Stimulated activated CD8-positive, alpha-beta memory T cell treated with anti-CD3 and anti-CD28 coated beads, Interleukin-4, amount 100 ng/mL, for 24 hours (primary cell): ENCODE measurements around the gene ARPC5.

Experiments used
- DNase-seq: peaks from one replicate; pipeline ENCODE4 v3.0.0-alpha.2; 2020; ENCODE audit warnings: low read depth

Gene ARPC5

DNA sequence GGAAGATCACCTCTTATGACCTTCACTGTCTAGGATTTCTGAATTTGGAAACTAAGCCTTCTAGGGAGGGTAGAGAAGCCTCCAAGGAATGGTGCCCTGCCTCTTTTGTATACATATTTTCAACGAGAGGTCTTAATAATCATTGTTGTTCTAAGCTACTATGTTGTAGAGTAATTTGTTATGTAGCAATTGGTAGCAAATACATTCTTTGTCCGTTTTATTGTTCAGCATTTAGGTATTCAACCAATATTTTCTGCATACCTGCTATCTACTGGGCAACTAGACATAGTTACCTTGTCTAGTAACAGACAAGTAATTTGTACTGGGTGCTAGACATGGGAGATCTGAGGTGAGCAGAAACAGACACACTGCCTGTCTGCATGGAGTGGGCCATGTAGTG, 24.6 kb downstream of the ARPC5 start:
- no peak for DNase-seq

DNA sequence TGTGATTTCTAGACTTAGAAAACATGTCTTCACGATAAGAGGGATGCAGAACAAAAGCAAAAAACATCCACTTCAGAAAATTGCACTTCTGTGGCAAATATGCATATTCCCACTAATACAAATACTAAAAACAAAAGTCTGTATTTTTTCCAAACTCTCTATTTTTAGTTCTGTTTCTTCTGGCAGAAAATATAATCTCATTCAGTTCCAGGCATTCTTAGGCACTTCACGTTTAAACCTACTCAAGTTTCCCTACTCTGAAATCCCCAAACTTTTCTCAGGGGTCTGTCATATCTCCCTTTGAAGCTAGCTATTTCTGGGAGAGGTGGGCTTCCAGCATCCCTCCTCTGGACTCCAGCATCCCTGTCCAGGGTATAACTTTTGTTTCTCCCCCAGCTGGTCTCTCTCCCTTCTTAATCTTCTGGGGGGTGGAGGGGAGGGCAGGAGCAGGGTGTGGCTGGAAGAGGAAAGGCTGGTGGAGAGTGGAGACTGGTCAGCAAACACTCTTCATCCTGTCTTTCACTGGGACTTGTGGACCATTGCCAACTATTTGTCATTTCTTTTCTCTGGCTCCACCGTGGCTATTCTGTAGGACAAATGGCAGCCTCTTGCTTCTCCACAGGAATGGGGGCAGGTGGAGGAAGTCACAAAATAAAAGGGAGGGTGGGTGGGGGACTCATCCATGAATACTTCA, 25.7 kb downstream of the ARPC5 start:
- no peak for DNase-seq

DNA sequence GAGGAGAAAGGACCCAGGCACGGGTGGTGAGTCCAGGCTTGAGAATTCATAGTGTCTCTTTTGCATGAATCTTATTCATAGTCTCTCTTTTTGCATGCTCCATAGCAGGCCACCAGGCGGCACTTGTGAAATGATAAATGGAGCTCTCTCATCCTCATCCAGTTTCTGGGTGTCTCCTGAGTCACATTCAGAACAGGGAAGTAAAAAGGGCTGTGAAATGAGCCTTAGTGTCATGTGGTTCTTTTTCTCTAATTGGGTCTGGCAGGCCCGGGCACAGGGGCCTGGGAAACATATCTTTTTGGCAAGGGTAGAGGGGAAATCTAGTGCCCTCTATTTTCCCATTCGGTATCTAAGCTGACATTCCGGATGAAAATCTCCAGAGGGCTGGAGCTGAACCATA, 26.3 kb downstream of the ARPC5 start:
- DNase-seq, result no peak

DNA sequence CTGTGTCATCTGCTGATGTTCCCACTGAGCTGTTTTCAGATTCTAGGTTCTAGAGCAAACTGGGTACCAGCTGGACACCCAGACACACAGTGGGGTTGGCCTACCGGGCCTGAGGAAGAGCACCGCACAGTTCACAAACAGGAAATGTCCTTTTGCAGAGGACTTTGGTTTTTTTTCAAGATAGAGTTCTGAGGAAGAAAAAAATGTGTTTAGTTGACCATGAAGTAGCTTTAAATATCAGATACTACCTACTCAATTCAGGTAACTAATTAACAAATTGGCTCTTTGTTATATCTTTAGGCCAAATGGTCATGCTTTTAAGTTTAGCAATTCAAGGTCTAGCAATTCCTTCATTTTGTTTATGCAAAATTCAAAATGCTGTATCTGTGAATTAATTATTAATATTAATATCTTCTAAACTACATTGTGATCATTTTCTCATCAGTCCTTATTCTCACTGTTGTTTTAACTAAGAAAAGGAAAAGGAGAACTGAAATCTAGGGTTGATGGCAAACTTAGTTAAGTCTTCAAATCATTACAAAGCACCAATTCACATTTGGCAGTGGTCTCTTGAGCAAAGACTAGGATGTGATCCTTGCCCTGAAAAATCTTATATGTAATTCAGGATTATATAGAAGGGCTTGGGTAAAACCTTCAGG, 28.1 kb downstream of the ARPC5 start:
- no peak for DNase-seq

DNA sequence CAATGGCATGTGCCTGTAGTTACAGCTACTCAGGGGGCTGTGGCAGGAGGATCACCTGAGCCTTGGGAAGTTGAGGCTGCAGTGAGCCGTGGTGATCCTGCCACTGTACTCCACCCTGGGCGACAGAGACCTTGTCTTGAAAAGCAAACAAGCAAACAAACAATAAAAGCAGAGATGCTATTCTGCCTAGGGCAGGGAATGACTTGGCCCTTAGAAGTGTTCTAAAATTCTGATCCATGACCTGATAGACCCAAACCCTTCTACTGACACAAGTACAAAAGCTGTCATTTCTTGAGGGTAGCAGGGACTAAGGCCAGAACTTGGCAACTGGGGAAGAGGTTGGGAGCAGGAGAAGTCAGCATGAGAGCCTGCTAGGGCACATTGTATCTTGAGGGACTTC, 29.7 kb downstream of the ARPC5 start:
- DNase-seq, result no peak

DNA sequence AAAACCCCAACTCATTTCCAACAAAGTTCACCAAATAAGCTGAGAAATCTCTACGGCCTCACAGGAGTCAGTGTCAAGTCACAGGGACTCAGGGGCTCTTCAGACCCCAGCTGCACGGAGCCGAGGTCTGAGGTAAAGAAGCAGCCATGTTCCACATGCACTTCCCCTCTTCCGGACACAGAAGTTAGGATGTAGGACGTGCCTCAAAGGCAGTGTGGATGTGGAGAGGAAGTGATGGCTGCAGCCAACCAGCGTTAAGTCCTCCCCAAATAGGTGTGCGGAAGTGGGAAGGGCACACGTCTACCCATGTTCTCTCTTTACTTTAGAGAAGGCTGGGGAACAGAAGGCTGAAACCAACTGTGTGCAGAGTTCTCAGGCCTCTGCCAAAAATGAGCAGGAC, 30.8 kb downstream of the ARPC5 start:
- no peak for DNase-seq

DNA sequence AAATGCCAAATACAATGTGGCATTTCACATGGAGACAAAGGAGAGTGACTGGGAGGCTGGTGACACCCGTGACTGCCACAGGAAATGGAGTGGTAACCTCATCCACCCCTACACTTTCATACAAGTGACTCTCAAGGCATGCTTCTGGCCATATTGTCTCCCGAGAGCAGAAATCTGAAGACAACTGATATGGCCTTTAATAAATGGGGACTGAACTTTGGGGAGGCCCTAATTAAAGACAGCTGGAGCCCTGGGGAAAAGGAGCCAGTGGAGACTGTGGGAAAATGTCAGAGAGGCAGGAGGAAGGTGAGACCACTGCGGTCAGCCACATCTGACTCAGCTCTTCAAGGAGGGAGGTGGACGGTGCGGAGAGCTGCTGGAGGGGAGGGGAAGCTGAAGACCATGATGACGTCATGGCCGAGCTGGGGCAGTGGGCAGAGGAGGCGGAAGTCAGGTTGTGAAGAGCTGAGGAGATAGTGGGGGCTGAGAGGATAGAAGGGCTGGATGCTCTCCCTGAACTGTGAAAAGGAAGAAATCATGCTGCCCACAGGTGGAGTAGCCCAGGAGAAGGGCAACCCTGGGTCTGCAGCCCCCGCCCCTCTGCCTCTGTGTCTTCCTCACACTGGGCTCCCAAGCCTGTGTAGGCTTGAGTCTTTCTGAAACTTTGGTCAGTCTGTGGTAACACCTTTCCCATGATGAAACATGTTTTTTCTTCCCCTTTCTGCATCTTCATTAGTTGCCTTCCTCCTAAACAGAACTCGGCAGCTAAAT, 31.4 kb downstream of the ARPC5 start:
- DNase-seq, result no peak

DNA sequence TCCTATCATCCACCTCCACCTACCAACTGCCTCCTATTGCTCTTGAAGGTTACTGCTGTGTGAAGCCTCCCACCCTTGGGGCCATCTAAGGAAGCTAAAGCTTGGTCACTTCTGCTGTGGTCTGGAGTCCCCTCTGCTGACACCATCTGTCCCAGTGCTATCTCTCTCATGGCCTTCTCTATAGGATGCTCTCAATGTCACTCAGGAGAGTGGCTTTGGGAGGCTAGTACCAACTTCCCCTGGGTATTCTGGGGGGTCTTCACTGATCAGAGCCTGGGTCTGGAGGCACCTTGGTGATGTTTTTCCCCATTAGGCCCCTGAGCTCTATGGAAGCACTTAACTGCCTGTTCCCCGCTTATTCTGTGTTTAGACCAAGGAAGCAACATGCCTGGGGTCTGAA, 33.1 kb downstream of the ARPC5 start:
- DNase-seq, result no peak

DNA sequence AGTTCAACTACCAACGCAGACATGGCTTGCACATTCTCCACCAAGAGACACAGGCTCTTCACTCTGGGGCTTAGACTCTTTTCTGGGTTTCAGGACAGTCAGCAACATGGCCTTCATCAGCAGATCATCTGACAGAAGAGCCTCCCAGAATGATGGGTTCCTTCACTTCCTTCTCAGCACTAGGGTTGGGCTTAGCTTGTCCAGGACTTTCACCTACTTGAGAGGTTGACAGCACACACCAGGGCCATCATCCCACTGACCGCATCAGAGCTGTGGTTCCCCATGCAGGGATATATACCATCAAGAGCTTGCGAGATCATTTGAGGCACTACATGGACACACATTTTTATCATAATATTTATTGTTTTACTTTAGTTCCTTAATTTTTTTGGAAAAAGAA, 34.9 kb downstream of the ARPC5 start:
- no peak for DNase-seq

DNA sequence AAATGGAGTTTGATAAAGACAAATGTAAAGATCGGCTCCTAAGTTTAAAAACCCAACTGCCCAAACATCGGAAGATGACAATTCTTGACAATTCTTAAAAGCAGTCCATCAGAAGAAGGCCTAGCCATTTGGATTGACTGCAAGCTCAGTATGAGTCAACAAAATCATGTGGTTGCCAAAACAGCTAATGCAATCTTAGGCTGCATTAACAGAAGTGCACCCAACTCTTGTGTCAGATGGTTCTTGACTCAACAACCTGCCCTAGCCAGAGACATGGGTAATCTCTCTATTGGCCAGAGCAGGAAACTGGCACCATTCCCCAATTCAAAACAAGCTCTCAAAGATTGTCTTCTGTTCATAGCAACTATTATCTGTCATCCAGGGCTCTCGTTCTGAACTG, 35.4 kb downstream of the ARPC5 start:
- DNase-seq, result no peak

DNA sequence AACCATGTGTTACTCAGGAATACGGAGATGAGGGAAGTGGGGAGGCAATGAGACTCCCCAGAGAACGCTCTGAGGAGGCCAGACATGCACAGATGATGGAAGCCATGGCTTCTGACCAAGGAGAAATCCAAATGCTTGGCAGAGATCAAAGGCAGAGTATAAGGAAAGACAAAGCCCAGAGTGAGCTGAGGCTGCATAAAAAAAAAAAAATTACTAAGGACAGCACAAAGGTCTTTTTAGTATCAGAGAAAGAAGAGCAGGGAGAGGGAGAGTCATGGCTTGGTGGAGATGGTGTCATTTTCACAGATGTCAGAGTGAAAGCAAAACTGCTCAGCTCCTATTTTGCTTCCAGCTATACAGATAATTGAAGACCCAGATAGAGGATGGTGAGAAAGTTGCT, 37.2 kb downstream of the ARPC5 start:
- DNase-seq, result no peak

DNA sequence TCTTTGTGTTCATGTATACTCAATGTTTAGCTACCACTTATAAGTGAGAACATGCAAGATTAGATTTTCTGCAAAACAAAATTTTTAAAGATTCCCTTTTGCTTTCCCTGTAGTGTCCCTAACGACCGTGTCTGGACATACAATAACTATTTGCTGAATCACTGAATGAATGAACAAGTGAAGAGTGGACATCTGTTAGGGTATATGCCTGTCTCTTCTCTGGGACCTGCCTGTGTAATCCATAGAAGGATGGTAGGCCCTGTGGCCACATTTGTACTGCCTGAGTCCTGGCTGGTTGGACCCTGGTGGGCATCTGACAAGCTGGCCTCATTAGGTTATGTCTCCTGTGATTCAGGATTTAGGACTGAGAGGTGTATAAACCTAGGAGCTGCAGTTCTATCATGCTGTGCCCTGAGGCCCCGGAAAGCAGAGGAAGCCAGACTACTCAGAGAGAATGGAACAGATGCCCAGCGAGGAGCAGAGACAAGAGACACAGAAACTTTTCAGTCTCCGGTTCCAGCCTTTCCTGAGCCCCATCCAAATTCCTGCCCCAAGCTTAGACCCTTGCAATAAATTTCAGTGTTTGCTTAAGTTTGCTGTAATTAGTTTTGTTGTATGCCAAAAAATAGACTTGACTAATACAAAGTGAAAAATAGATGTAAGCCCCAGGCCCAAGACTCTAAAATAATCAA, 37.8 kb downstream of the ARPC5 start:
- DNase-seq, result no peak

DNA sequence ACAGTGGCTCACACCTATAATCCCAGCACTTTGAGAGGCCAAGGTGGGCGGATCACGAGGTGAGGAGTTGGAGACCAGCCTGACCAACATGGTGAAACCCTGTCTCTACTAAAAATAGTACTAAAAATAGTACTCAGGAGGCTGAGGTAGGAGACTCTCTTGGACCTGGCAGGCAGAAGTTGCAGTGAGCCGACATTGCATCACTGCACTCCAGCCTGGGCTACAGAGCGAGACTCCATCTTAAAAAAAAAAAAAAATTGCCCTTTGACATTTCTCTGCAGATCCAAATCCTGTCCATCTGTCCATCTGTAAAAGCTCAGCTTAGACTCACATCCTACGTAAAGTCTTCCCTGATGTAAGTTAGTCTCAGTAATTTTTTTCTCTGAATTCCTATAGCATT, 39.1 kb downstream of the ARPC5 start:
- no peak for DNase-seq

DNA sequence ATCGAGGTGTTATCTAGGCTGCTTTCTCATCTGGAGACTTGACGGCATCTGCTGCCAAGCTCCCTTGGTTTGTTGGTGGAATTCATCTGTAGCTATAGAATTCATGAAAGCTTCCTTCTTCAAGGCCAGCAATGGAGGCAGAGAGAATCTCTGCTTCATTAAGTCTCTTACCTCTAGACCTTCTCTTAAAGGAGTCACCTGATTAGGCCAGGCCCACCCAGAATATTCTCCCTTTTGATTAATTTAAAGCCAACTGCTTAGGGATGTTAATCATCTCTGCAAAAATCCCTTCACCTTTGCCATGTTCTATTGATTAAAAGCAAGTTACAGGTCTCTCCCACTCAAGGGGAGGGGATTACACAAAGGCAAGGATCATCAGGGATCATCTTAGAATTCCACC, 40.0 kb downstream of the ARPC5 start:
- no peak for DNase-seq

DNA sequence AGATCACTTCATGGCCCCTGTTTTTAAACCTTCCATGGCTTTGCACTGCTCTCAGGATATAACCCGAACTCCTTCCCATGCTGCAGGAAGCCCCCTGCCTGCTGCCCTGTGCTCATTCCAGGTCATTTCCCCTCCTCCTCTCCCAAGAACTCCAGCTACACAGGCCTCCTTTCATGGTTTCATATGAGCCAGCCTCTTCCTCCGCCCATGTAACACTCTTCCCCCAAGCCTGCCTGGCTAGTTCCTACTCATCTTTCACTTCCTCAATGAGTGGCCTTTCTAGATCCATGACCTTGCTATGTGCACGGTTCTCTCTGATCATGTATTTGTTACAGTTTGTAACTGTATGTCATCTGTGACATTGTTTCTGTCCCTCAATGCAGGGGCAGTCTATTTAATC, 42.2 kb downstream of the ARPC5 start:
- DNase-seq, result no peak

DNA sequence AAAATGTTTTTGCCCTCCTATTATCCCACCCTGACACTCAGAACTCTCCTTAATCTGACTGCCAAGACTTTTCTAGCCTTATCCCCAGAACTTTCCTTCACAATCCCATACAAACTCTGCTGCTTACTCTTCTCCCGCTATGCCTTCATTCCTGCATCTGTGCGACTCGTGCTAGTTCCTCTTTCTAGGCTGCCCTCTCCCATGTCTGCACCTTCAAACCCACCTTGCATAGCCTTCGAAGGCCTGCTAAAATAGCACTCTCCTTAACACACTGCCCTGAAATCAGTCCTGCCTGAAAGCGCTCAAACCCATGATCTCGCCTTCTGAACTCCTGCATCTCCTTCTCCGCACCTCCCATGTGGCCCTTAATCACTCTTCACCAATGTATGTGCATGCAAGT, 42.9 kb downstream of the ARPC5 start:
- DNase-seq, result no peak

DNA sequence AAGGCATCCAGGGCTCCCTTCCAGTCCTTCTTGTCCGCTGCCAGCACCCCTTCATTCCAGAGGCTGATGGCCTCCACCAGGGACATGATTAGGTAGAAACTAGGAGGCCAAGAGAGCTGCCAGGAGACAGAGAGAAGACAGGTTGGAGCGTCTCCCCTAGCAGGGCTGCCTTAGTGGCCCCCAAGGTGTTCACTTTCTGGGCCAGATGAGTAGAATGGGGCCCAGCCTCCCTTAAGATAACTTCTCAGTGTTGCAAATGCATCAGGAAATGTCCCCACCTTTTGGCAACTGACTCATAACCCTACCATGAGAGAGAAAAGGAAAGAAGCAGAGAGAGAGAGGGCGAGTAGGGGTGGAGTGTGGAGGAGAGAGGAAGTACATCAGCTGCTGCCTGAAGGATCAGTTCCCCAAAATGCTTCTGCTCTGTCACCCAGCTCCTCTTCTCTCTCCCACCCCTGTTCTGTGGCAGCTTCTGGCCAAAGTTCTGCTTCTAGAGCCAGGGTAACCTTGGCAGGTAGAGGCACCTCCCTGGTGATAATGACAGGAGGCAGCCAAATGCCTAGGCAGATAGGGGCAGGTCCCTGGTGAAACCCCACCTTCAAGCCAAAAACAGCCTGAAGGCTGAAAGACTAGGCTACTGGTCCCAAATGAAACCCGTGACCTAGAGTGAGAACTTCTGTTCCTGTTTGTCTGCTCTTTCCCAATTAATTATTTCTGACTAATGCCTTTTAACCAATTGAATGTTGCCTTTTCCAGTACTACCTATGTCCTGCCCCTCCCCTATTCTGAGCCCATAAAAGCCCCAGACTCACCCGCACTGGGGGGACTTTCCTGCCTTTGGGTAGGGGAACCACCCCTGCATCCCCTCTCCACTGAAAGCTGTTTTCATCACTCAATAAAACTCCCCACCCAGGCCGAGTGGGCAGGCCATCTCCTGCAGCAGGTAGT, 45.1 kb downstream of the ARPC5 start, which contains the start of gene NCF2:
TSS of gene NCF2 (minus strand) at position 216 of the 948 bp plus-strand sequence. CDS start at position 86, 130 bp downstream.
- no peak for DNase-seq

DNA sequence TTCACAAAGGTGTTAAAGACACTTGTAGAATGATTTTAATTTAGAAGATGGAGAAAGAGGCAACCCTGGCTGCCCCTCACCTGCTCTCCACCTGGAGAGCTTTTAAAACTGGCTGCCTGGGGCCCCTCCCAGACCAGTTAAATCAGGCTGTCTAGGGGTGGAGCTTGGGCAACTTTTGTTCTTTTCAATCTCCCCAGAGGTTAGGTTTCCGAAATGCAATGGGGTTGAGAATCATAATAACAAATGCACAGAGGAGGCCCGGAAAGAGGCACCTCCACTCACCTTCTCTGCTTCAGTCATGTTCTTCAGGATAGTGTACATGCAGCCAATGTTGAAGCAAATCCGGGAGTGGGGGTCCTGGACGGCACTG, 45.7 kb downstream of the ARPC5 start:
- DNase-seq, result no peak

DNA sequence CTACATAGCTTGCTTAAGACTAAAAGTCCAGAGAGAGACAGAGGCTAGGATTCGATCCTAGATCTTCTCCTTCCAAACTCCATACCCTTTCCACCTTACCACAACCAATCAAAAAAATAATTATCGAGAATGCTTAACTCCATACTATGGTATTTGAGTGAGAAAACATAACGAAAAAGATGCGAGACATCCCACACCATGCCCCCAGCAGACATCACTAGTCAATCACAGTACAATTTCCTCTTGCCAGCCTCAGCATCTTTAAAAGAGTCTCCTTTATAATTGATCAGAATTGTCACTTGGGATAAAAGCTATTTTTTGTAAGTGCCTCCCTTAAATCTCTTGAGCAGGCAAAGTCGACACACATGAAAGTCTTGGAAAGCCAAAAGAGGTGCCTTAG, 46.2 kb downstream of the ARPC5 start:
- no peak for DNase-seq

DNA sequence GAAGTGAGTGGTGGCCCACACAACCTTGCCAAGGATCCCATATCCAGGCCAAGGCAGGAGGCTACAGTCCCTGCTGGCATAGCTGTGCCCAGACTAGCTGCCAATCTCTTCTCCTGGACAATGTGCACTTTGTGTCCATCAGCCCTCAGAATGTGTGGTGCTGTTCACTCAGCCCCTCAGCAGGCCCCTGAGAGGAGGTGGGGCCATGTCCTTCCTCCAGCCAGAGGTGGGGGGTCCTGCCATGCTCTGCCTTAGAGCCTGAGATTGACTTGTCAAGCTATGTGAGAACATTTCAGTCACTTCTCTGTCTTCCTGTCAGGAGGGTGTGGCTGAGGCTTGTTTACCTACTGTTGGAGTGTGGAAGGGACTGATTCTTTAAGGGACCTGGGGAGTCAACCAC, 46.8 kb downstream of the ARPC5 start:
- DNase-seq, result no peak

DNA sequence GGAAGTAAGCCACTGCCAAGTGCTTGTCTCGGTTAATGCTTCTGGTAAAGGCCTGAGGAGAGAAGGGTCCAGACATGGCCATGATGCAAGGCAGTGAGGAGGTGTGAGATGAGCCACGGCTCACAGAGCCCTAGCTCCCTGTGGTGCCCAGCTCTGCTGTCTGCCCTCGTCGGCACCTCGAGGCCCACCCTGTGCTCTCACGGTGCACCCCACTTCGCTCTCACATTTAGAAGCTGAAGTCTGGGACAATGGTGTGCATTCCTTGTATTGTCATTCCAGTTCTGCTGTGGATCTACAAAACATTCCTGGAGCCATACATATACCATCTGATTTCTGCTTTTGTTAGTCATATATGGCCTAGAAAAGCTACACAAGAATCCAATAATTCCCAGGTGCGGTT, 48.7 kb downstream of the ARPC5 start:
- DNase-seq, result no peak

DNA sequence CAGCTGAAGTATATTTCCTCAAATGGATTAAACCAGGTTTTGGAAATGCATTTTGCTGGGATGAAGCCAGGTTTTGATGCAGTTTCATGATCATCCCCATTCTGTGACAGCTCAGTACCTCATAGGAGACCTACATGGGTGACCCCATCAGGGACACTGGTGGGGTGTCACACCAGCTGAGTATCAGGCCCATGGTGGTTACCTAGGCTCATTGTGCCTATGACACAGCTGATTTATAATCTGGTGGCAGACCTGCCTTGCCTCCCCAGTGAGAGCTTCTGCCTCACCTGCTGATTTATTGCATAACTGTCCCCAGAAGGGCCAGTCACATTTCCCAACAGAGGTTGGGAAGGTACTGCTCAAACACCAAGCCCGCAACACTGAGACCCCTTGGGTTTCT, 49.1 kb downstream of the ARPC5 start:
- DNase-seq, result no peak
